HS-27A (cell line): ENCODE results near the gene TACR2.

Experiments used
- DNase-seq: peaks from one replicate; pipeline ENCODE4 v3.0.0-alpha.2; 2012; ENCODE audit warnings: low read depth, missing footprints

Gene TACR2

GRCh38 chr10:69416695-69417094 is at the start of gene TACR2:
TACR2 (minus strand) TSS chr10:69416918; CDS start chr10:69416323, 595 bp downstream.
- no peak for DNase-seq

GRCh38 chr10:69466158-69466490 is 49.4 kb upstream of the TACR2 start:
- no peak for DNase-seq

GRCh38 chr10:69465457-69466157 is 48.9 kb upstream of the TACR2 start:
- no peak for DNase-seq

- DNase-seq, result no peak
Observed at GRCh38 chr10:69464801-69465401, 48.2 kb upstream of the TACR2 start.

- DNase-seq, result no peak
Observed at GRCh38 chr10:69464401-69464800, 47.7 kb upstream of the TACR2 start.

GRCh38 chr10:69463886-69464285 is 47.2 kb upstream of the TACR2 start:
- no peak for DNase-seq

- DNase-seq, result no peak
Observed at GRCh38 chr10:69461243-69462025, 44.7 kb upstream of the TACR2 start.

- no peak for DNase-seq
Observed at GRCh38 chr10:69460576-69461242, 44.0 kb upstream of the TACR2 start.

GRCh38 chr10:69459893-69460575 is 43.3 kb upstream of the TACR2 start:
- DNase-seq, result no peak

GRCh38 chr10:69459101-69459790 is 42.5 kb upstream of the TACR2 start:
- DNase-seq, result no peak

- DNase-seq, result no peak
Observed at GRCh38 chr10:69458430-69459100, 41.8 kb upstream of the TACR2 start.

- no peak for DNase-seq
Observed at GRCh38 chr10:69457771-69458237, 41.1 kb upstream of the TACR2 start.

- no peak for DNase-seq
Observed at GRCh38 chr10:69456880-69457693, 40.4 kb upstream of the TACR2 start.

- no peak for DNase-seq
Observed at GRCh38 chr10:69455006-69455763, 38.5 kb upstream of the TACR2 start.

GRCh38 chr10:69453795-69454194 is 37.1 kb upstream of the TACR2 start:
- no peak for DNase-seq

GRCh38 chr10:69452676-69453415 is 36.1 kb upstream of the TACR2 start:
- DNase-seq, result no peak

- no peak for DNase-seq
Observed at GRCh38 chr10:69451784-69452251, 35.1 kb upstream of the TACR2 start.

GRCh38 chr10:69451209-69451783 is 34.6 kb upstream of the TACR2 start, which contains the start of gene TSPAN15:
TSPAN15 (plus strand) TSS chr10:69451465; CDS start chr10:69451595, 130 bp downstream.
- DNase-seq, result no peak
